IMR-90 (cell line): ENCODE data around the gene NEK6. TPM values are rescaled to one million over a fixed set of nuclear protein-coding genes. Genes with fewer than 3 reads are reported as not detected.

Experiments
- ATAC-seq: fragments of 200-7000 bp; cut with Tn5 transposase; 2 replicates; pipeline ENCODE4 v1.9.1; 2020; ENCODE audit warnings: low read depth, mild to moderate bottlenecking, moderate library complexity
- BruUV-seq: library from RNA; stranded (reverse); fragments of 400-500 nt; replicated peaks from 2 replicates; lab custom pipeline; 2021; lab: Mats Ljungman, UMichigan
- CTCF ChIA-PET: fragments of 300-600 bp; formaldehyde crosslinking; extraction: SDS; loops from one replicate; lab custom pipeline; 2021; ENCODE audit warnings: antibody characterized with exemption; lab: Yijun Ruan, JAX
- POLR2A ChIA-PET: fragments of 300-600 bp; sonication (Branson Sonifier 250); formaldehyde crosslinking; loops from one replicate; lab custom pipeline; 2022; ENCODE audit warnings: antibody characterized with exemption; ENCODE audit not compliant: unreplicated experiment; lab: Charles Lee
- DNase-seq: peaks from one replicate; pipeline ENCODE4 v3.0.0; 2013
- H2AFZ ChIP-seq: replicated peaks from 2 replicates; pipeline ENCODE3; 2013; ENCODE audit warnings: low read length, mild to moderate bottlenecking; ENCODE audit not compliant: poor library complexity
- H2AK5ac ChIP-seq: 2 replicates; pipeline ENCODE4 v1.6.1; 2013; ENCODE audit warnings: low read depth, low read length, inconsistent platforms
- H2AK9ac ChIP-seq: replicated peaks from 2 replicates; pipeline ENCODE3; 2013; ENCODE audit warnings: mild to moderate bottlenecking, low read depth, low read length, moderate library complexity; ENCODE audit not compliant: poor library complexity
- H2BK120ac ChIP-seq: 2 replicates; pipeline ENCODE4 v1.6.1; 2013; ENCODE audit warnings: low read depth, low read length, inconsistent platforms
- H2BK15ac ChIP-seq: 3 replicates; pipeline ENCODE4 v1.6.1; 2013; ENCODE audit warnings: low read depth, low read length, inconsistent platforms
- H2BK20ac ChIP-seq: 2 replicates; pipeline ENCODE4 v1.6.1; 2013; ENCODE audit warnings: low read depth, mild to moderate bottlenecking, inconsistent platforms, low read length, moderate library complexity
- H2BK5ac ChIP-seq: 2 replicates; pipeline ENCODE4 v1.6.1; 2013; ENCODE audit warnings: mild to moderate bottlenecking, low read depth, low read length, inconsistent platforms; ENCODE audit not compliant: poor library complexity, severe bottlenecking
- H3K14ac ChIP-seq: replicated peaks from 2 replicates; pipeline ENCODE4 v1.6.1; 2013; ENCODE audit warnings: low read depth, low read length, inconsistent platforms
- H3K18ac ChIP-seq: 2 replicates; pipeline ENCODE4 v1.6.1; 2013; ENCODE audit warnings: low read depth, low read length, control low read depth
- H3K23ac ChIP-seq: 2 replicates; pipeline ENCODE4 v1.6.1; 2013; ENCODE audit warnings: low read depth, low read length, inconsistent platforms
- H3K27ac ChIP-seq: 2 replicates; pipeline ENCODE4 v1.5.1; 2013; ENCODE audit warnings: mild to moderate bottlenecking, control low read depth, low read length; ENCODE audit not compliant: insufficient read depth
- H3K27me3 ChIP-seq: 2 replicates; pipeline ENCODE4 v1.6.1; 2013; ENCODE audit warnings: low read length; ENCODE audit not compliant: control insufficient read depth, insufficient read depth
- H3K36me3 ChIP-seq: 2 replicates; pipeline ENCODE4 v1.6.1; 2013; ENCODE audit warnings: low read length, mixed read lengths; ENCODE audit not compliant: control insufficient read depth, insufficient read depth
- H3K4ac ChIP-seq: 2 replicates; pipeline ENCODE4 v1.6.1; 2013; ENCODE audit warnings: low read depth, low read length, inconsistent platforms
- H3K4me1 ChIP-seq: 2 replicates; pipeline ENCODE4 v1.6.1; 2013; ENCODE audit warnings: low read length, mixed read lengths; ENCODE audit not compliant: control insufficient read depth, insufficient read depth
- H3K4me2 ChIP-seq: 2 replicates; pipeline ENCODE4 v1.6.1; 2013; ENCODE audit warnings: low read depth, mild to moderate bottlenecking, control low read depth, low read length, moderate library complexity
- H3K4me3 ChIP-seq: 2 replicates; pipeline ENCODE4 v1.5.1; 2013; ENCODE audit warnings: low read depth, mild to moderate bottlenecking, control low read depth, low read length, moderate library complexity; ENCODE audit not compliant: insufficient read depth
- H3K56ac ChIP-seq: 2 replicates; pipeline ENCODE4 v1.6.1; 2013; ENCODE audit warnings: low read length, inconsistent platforms; ENCODE audit not compliant: insufficient read depth; ENCODE audit errors: extremely low read depth
- H3K79me1 ChIP-seq, 2 experiments: 2 replicates each; pipeline ENCODE4 v1.6.1; 2013; ENCODE audit warnings: low read length in 2 of 2, inconsistent platforms in 1 of 2, low read depth in 1 of 2
- H3K9ac ChIP-seq: 2 replicates; pipeline ENCODE4 v1.6.1; 2013; ENCODE audit warnings: low read depth, low read length, control low read depth
- H3K9me1 ChIP-seq: 2 replicates; pipeline ENCODE4 v1.6.1; 2013; ENCODE audit warnings: low read length, inconsistent platforms; ENCODE audit not compliant: insufficient read depth
- H3K9me3 ChIP-seq: 2 replicates; pipeline ENCODE4 v1.6.1; 2013; ENCODE audit warnings: low read length; ENCODE audit not compliant: control insufficient read depth, insufficient read depth
- H4K20me1 ChIP-seq: 2 replicates; pipeline ENCODE4 v1.6.1; 2013; ENCODE audit warnings: low read length, inconsistent platforms; ENCODE audit not compliant: insufficient read depth
- H4K5ac ChIP-seq: 2 replicates; pipeline ENCODE4 v1.6.1; 2013; ENCODE audit warnings: mild to moderate bottlenecking, low read depth, low read length, control low read depth
- H4K8ac ChIP-seq, 2 experiments: 2 replicates each; pipeline ENCODE4 v1.6.1; 2013; ENCODE audit warnings: low read depth in 2 of 2, low read length in 2 of 2, control low read depth in 1 of 2, inconsistent platforms in 1 of 2
- H4K91ac ChIP-seq: 2 replicates; pipeline ENCODE4 v1.6.1; 2013; ENCODE audit warnings: low read depth, low read length, inconsistent platforms; ENCODE audit not compliant: insufficient read depth
- BHLHE40 ChIP-seq: fragments of 150-350 bp; IDR thresholded peaks from 2 replicates; pipeline ENCODE4 v1.6.1; 2016; ENCODE audit warnings: mild to moderate bottlenecking, low read depth, low read length
- CEBPB ChIP-seq: IDR thresholded peaks from 2 replicates; pipeline ENCODE4 v1.6.1; 2012; ENCODE audit warnings: low read depth, low read length, improper control_type of control experiment
- CHD1 ChIP-seq: IDR thresholded peaks from 2 replicates; pipeline ENCODE4 v1.6.1; 2012; ENCODE audit warnings: low read depth, low read length, improper control_type of control experiment
- CTCF ChIP-seq: conservative IDR thresholded peaks from 2 replicates; pipeline ENCODE4 v1.5.1; 2012; ENCODE audit warnings: mild to moderate bottlenecking, low read depth, low read length, improper control_type of control experiment
- ELK1 ChIP-seq: fragments of 150-350 bp; IDR thresholded peaks from 2 replicates; pipeline ENCODE4 v1.6.1; 2016; ENCODE audit warnings: low read depth, mild to moderate bottlenecking, low read length, moderate library complexity, borderline replicate concordance
- FOS ChIP-seq: fragments of 150-350 bp; IDR thresholded peaks from 2 replicates; pipeline ENCODE4 v1.6.1; 2016; ENCODE audit warnings: low read depth, low read length
- MAFK ChIP-seq: IDR thresholded peaks from 2 replicates; pipeline ENCODE4 v1.6.1; 2012; ENCODE audit warnings: low read depth, low read length, improper control_type of control experiment
- MAZ ChIP-seq: IDR thresholded peaks from 2 replicates; pipeline ENCODE4 v1.6.1; 2012; ENCODE audit warnings: low read depth, mild to moderate bottlenecking, low read length, improper control_type of control experiment, moderate library complexity, borderline replicate concordance
- MXI1 ChIP-seq: IDR thresholded peaks from 2 replicates; pipeline ENCODE4 v1.6.1; 2012; ENCODE audit warnings: low read depth, mild to moderate bottlenecking, low read length, moderate library complexity, borderline replicate concordance
- NFE2L2 ChIP-seq: fragments of 150-350 bp; IDR thresholded peaks from 2 replicates; pipeline ENCODE4 v1.6.1; 2016; ENCODE audit warnings: low read depth, mild to moderate bottlenecking, low read length
- RAD21 ChIP-seq: IDR thresholded peaks from 2 replicates; pipeline ENCODE4 v1.6.1; 2012; ENCODE audit warnings: low read length, improper control_type of control experiment
- RCOR1 ChIP-seq: IDR thresholded peaks from 2 replicates; pipeline ENCODE4 v1.6.1; 2012; ENCODE audit warnings: mild to moderate bottlenecking, low read length, improper control_type of control experiment; ENCODE audit not compliant: insufficient replicate concordance
- RFX5 ChIP-seq: IDR thresholded peaks from 2 replicates; pipeline ENCODE4 v1.8.0; 2012; ENCODE audit warnings: low read depth, mild to moderate bottlenecking, low read length, moderate library complexity
- SMC3 ChIP-seq: fragments of 150-350 bp; IDR thresholded peaks from 2 replicates; pipeline ENCODE4 v1.6.1; 2016; ENCODE audit warnings: low read depth, mild to moderate bottlenecking, antibody characterized with exemption, low read length, moderate library complexity
- USF2 ChIP-seq: fragments of 150-350 bp; IDR thresholded peaks from 2 replicates; pipeline ENCODE4 v1.6.1; 2017; ENCODE audit warnings: mild to moderate bottlenecking, antibody characterized with exemption, low read length, low read depth
- WGBS, 2 experiments: methylation state at CpG; one replicate each; pipeline versions ENCODE4 v1.1.5 to v1.1.7; 2013; ENCODE audit warnings: missing lambda C conversion rate in 2 of 2; ENCODE audit not compliant: insufficient read length in 1 of 2; ENCODE audit errors: extremely low coverage in 2 of 2; 5-methylcytosine and 5-hydroxymethylcytosine counted together
- dilution Hi-C: fragments of 300-500 bp; cut with HindIII; formaldehyde crosslinking; loops from one replicate; pipeline ENCODE4 v1.14.3; 2018; ENCODE audit warnings: low sequenced_read_pairs; ENCODE audit not compliant: unreplicated experiment
- in situ Hi-C: fragments of 300-500 bp; cut with MboI; formaldehyde crosslinking; loops from 3 replicates; pipeline ENCODE4 v1.14.3; 2019; ENCODE audit warnings: low sequenced_read_pairs, inconsistent platforms, mixed read lengths
- intact Hi-C: fragments of 100-400 bp; cut with micrococcal nuclease; formaldehyde crosslinking; loops from 2 replicates; pipeline ENCODE4 v1.10.0; 2022
- polyA plus RNA-seq, 3 experiments: library from polyadenylated mRNA; depleted of rRNA; stranded (reverse); fragments of >200 nt; gene quantifications; 2 replicates each; pipeline ENCODE4 v1.2.3, GENCODE V29; 2012; ENCODE audit warnings: low replicate concordance in 1 of 3
- total RNA-seq: library from RNA; depleted of rRNA; stranded (reverse); fragments of >200 nt; gene quantifications from 2 replicates; pipeline ENCODE4 v1.2.3, GENCODE V29; 2012

The NEK6 gene
- total and polyA plus RNA-seq, 2 of the 4 experiments (the other 2 are of a cell fraction): 79.9 to 112 TPM

- dilution Hi-C loops: no loop called here
- H2AK9ac ChIP-seq: no peak overlapping the region
- CTCF ChIA-PET: no interaction called here
Measured at GRCh38 chr9:124365036-124365435, 107.3 kb downstream of the NEK6 start.

More at GRCh38 chr9:124365036-124365435, 107.3 kb downstream of the NEK6 start:
- Histone ChIP-seq H4K5ac (no peak overlapping the region), H3K4me2 (no peak overlapping the region), H3K56ac (no peak overlapping the region), H3K9me1 (peaks cover 47% of the 10 kb centered on the region), H2BK15ac (no peak overlapping the region), H3K18ac (no peak overlapping the region), H2BK5ac (no peak overlapping the region), H2BK120ac (no peak overlapping the region), H3K36me3 (peaks cover 11% of the 10 kb centered on the region), H2AK5ac (peak overlapping the region; percentile 14; the same call in 1 of the 2 replicates), H3K9ac (no peak overlapping the region), H4K91ac (no peak overlapping the region), H4K20me1 (peaks cover 83% of the 10 kb centered on the region), H2AFZ (no peak overlapping the region), H3K14ac (no peak overlapping the region), H3K9me3 (no peaks in the 10 kb centered on the region), H3K23ac (no peak overlapping the region), H3K4me3 (no peak overlapping the region), H3K27ac (no peak overlapping the region), H4K8ac (no peak overlapping the region), H3K4ac (no peak overlapping the region), H3K4me1 (peaks cover 18% of the 10 kb centered on the region), H2BK20ac (no peak overlapping the region), H3K79me1 (peaks cover 34 to 92% of the 10 kb centered on the region in 2 experiments), H3K27me3 (no peaks in the 10 kb centered on the region)
- intact Hi-C loops (no loop called here), in situ Hi-C loops (no loop called here)
- WGBS, 2 experiments: 94% methylated on average over 3 of the region's 8 CpGs; no CpG with 5 or more reads in 1 of the 2 experiments
- no peak for DNase-seq
- BruUV-seq: no TSS peak
- no peak for TF ChIP-seq RCOR1
- no peak for TF ChIP-seq RFX5
- TF ChIP-seq CTCF: no peak
- TF ChIP-seq BHLHE40: no peak
- TF ChIP-seq SMC3: no peak
- no peak for TF ChIP-seq ELK1
- TF ChIP-seq USF2: no peak
- no peak for TF ChIP-seq MAZ
- TF ChIP-seq RAD21: no peak
- TF ChIP-seq FOS: no peak
- no peak for TF ChIP-seq MAFK
- no peak for TF ChIP-seq MXI1
- TF ChIP-seq CEBPB: no peak
- no peak for TF ChIP-seq CHD1
- TF ChIP-seq NFE2L2: no peak
- POLR2A ChIA-PET: no interaction called here
- ATAC-seq: no peak
